Activated CD4-positive, alpha-beta T cell treated with anti-CD3 and anti-CD28 coated beads, Interleukin-2, Interleukin-6, amounts not matched to agents 100 ng/mL and 50 ng/mL, durations not matched to agents 16 hours and 8 hours (primary cell): ENCODE measurements around the gene ADGRL3.
"Not testable (repeated sequence)": the region's sequence is repeated elsewhere in the genome, so short reads cannot be mapped to it uniquely, and the experiment has no call there.

Source experiments
- DNase-seq: peaks from one replicate; pipeline ENCODE4 v3.0.0-alpha.2; 2020

ADGRL3 gene

DNA sequence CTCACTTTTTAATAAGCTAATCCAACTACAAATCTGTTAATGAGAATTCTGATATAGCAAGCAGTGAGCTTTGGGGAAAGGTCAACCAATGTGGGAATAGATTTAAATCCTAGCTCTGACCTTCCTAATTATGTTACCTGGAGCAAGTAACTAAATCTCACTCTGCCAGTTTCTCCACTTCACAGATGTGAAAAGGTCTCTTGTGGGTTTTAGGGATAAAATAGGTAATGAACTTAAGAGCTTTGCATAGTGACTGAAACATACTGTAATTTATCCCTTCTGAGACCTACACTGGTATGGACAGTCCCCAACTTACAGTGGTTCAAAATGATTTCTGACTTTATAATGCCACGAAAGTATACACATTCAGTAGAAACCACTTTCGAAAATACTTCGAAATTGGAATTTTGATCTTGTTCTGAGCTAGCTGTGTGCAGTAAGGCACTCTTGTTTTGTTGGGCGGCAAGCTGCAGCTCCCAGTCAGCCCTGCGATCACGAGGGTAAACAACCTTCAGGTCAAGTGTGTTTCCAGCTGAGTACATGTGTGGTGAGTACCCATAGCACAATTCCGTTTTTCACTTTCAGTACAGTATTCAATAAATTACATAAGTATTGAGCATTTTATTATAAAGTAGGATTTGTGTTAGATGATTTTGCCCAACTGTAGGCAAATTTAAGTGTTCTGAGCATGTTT is 93.7 kb downstream of the ADGRL3 start:
- DNase-seq = no peak

DNA sequence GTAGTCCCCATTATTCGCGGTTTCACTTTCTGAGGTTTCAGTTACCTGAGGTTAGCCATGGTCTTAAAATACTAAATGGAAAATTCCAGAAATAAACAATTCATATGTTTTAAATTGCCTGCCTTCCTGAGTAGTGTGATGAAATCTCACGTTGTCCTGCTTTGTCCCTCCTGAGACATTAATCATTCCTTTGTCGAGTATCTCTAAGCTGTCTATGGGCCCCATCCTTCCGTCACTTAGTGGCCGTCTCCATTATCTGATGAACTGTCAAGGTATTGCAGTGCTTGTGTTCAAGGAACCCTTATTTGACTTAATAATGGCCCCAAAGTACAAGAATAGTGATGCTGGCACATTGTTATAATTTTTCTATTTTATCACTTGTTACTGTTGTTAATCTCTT is 94.8 kb downstream of the ADGRL3 start:
- no peak for DNase-seq

DNA sequence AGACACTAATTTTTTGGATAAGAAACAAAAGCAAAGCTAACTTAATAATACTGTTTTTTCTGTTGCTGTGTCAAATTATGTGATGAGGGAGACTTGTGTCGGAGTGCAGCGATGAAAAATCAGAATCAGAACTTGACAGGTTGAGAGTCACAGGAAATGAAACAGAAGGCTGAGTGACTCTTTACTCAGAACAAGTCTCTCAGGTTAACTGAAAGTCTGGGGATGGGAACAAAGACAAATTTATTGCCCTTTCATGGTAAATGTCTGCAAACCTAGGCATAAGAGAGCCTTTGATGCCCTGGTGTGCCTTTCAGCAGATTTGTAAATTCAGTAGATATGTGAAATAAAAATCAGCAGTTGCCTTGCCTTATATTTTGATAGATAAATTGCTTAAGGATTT is 96.0 kb downstream of the ADGRL3 start:
- no peak for DNase-seq

DNA sequence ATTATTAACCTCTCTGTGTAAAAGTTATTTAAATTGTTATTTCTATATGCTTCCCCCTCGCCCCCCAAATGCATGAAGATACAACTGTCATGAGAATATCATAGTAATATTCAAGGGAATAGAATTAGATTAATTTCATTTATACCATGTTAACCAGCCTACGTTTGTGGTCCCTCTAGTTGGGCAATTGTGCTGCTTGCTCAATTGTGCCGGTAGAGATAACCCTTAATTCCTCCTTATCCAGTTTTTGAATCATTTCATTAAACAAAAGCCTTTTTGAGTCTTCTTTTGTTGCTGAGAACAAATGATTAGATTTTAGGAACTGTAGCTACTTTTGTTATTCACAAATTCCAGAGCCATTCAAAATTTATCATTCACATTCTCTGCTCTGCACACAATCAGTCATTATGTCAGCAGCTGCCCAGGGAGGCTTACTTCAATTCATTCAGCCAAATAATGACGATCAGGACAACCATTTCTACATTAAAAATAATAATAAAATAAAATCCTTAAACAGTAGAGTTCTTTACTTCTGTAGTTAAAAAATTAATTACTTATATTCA is 98.1 kb downstream of the ADGRL3 start:
- DNase-seq = no peak

DNA sequence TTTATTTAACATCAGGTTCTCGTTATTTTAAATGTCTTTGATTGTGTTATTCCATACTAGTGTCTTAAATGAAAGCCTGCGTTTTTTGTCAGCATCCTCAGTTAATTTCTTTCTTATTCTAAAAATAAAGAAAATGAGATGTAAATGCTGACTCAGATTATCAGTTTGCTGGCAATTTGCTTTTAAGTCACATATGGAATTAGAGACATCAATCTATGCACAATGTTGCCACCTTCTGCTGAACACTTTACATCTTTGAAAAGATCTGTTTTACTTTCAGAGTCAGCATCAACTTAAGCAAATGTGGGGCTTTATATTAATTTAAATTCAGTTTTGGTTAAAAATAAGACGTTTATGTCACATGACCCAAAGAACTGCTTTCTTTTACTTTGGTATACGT is 99.2 kb downstream of the ADGRL3 start:
- no peak for DNase-seq

DNA sequence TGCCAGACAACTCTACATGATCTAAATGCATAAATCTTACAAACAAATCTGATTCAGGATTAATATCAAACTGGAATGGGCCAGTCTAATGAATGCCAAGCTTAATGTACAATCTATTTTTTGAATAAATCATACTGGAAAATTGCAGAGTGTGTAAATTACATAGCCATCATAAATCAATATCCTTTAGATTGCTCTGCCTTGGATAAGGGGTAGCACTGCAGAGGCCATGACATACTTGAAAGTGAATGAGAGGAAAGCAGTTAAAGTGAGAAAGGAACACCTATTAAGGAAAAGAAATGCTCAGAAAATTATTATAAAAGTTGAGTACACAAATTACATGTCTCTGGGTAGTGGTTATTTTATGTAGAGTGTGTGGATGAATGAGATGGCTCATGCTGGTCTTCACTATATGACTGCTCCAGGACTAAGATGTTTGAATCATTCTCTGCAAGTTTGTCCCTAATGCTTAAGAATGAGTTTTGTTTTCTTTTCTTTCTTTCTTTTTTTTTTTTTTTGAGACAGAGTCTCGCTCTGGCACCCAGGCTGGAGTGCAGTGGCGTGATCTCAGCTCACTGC is 100.2 kb downstream of the ADGRL3 start:
- no peak for DNase-seq

DNA sequence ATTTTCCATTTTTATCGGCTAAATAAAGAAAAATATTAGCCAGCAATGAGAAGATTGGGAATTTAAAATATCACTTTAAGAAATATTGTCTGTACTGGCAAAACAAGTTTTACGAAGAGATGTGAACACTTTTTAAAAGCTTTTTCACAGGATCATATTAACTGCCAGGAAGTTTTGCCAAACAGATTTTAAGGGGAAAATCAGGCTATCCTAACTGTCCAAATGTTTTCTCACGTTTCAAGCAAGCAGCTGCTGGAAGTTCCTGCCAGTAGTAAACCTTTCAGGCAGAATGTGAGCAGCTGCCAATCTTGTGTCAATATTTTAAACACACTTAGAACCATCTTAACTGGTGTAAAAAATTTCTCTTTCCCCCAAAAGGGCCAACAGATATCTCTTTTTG is 101.1 kb downstream of the ADGRL3 start:
- no peak for DNase-seq

DNA sequence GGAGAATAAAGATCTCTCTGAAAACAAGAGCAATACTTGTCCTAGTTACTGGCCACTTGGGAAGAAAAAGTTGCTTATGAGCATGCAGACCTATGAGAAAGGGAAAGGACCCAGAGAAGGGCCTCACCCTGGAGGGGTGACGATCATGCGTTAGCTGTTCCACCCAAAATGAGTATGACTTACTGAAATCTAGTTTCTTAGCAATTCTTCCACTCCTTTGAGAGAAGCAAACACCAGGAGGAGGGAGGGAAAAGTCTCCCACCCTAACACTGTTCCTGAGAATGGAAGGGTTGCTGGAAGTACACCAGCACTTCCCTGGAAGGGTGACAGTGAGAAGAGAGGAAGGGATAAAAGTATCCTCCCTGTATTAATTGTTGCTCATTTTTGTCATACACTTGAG is 107.9 kb downstream of the ADGRL3 start:
- no peak for DNase-seq

DNA sequence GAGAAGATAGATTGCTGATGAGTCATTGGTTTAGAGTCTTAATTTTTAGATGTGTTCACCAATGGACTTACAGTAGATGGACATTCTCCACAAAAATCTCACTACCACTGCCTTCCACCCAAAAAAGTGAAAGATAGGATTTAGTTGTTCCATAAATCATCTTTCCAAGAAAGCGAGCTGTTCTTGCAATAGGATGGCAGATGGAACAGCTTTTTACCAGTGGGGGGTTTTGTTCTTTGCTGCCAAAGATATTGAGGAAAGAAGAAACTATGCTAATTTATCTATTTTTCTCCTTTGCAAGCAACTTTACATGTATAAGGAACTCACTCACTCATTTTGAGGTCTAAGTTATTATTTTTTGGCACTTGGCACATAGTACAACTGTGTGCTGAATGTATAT is 109.5 kb downstream of the ADGRL3 start:
- no peak for DNase-seq

DNA sequence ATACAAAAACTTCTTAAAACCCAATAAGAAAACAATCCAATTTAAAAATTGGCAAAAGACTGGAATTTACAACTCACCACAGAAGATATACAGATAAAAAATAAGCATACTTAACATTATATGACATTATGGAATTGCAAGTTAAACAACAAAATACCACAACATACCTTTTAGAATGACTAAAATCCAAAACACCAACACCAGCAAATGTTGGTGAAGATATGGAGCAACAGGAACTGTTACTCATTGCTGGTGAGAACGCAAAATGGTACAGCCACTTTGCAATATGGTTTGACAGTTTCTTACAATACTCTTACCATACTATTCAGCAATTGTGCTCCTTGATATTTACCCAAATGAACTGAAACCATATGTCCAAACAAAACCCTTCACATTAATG is 112.4 kb downstream of the ADGRL3 start:
- no peak for DNase-seq

DNA sequence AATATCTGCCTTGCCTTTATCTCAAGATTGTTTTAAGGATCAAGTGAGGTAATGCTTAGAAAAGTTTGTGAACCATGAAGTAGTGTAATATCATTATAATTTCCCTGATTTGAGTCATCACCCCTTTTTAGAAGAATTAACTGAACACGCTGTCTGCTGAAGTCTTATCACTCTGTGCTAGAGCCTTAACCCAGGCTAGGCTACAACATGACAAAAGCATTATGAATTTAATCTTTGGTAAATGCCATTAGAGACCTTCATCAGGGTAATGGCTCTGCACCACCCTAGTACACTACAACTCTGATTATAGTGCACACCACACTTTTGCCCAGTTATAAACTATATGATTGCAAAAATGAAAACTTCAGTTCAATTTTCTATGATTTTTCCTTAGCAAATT is 118.3 kb downstream of the ADGRL3 start:
- DNase-seq = no peak

DNA sequence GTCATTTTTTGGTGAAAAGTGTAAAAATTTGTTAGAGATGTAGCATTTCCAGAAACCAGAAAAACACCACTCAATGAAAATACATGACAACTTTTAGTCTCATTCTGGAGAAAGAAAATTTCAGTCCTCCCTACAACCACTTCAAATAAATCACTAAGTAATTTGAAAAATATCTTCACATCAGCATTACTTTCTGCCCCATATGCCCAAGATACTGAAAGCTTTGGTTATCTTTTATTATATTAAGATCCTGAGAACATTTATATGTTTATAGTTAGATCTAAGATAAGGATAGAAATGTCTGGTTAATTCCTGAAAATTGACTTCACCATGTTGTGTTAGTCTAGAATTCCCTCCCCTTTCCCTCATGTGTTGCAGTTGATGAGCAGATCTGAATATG is 119.0 kb downstream of the ADGRL3 start:
- no peak for DNase-seq

DNA sequence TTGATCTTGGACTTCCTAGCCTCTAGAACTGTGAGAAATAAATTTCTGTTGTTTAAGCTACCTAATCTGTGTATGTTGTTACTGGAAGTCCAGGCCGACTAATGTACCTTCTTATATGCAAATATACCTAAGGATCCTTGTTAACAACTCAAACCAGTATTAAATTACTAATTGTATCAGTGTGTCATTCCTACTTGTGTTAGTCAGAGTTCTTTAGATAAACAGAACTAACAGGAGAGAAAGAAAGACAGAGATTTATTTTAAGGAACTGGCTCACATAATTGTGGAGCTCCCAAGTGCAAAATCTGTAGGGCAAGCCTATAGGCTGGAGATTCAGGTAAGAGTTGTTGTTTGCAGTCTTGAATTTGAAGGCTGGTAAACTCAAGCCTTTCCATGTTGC is 120.0 kb downstream of the ADGRL3 start:
- DNase-seq = no peak

DNA sequence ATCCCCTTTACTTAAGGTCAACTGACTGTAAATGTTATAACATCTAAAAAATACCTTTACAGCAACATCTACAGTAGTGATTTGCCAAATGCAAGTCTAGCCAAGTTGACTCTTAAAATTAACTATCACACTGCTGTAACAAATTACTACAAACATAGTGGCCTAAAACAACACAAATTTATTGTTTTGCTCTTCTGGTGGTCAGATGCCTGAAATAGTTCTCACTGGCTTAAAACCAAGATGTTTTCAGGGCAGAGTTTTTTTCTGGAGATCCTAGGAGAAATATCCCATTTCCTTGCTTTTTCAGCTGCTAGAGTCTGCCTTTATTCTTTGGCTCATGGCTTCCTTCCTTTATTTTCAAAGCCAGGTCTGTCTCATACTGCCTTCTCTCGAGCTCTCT is 120.5 kb downstream of the ADGRL3 start:
- no peak for DNase-seq

DNA sequence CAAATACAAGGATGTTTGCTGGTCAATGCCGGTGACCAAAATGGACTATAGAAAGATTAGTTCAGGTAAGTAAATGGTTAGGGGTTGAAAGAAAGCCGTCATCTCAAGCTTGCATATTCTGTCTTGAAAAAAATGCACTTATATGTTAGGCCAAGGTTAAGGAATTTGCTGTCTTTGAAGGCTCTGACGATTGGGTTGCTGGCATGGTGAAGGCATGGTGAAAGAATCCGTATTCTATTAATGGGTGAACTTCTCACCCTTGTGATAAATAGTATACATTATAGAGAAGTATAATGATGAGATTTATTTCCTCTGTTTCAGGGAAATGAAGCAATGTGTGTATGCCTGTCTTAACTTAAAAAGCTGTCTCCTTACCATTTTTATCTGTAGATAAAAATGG is 132.6 kb downstream of the ADGRL3 start:
- DNase-seq = no peak

DNA sequence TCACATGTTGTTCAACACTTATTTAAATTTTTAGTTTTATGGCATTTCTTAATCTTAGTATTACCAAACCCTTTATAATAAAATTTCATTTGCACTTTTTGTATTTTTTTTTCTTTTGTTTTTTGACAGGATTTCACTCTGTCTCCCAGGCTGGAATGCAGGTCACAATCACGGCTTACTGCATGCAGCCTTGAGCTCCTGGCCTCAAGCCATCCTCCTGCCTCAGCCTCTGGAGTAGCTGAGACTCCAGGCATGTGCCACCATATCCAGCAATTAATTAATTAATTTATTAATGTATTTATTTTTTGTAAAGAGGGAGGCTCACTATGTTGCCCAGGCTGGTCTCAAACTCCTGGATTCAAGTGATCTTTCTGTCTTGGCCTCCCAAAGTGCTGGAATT is 133.4 kb downstream of the ADGRL3 start:
- no peak for DNase-seq

DNA sequence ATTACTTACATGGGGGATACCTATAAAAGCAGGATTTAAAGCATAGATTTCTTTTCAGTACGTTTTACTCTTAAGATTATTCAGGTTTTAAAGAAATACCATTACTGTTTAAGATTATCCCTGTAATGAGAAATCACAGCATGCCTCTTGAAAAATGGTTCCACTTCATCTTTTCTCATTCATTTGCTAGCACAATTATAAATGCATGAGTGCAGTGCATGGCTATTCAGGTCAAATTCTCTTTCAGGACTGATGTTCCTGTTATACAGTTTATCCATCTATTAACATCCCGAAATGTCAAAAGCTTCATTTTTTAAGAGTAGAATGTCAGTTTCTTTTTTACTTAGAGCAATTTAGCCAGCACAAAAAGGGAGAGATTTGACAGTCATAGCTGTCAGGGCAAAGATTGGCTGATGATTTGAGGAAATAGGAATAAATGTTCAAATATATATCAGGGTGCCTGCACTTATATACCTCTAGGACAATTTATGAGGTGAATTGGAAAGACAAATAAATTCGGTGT is 135.2 kb downstream of the ADGRL3 start:
- DNase-seq = no peak

DNA sequence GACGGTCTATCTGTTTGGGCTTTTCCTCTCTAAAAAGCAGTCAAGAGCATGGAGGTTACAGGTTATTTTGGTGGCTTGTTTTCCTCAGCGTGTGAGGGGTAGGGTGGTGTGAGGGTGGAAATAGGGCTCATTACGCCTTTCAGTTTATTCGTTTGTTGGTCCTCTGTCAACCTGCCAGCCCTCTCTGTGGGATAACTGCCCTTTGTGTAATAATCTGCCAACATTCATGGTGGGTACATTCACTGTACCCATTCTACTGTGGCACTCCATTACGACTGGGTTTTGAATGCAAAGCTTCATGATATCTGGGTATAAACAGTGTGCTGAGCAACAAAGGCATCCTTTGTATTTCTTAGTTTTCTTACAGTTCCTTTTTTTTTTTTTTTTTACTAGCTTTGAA is 136.4 kb downstream of the ADGRL3 start:
- DNase-seq = no peak

DNA sequence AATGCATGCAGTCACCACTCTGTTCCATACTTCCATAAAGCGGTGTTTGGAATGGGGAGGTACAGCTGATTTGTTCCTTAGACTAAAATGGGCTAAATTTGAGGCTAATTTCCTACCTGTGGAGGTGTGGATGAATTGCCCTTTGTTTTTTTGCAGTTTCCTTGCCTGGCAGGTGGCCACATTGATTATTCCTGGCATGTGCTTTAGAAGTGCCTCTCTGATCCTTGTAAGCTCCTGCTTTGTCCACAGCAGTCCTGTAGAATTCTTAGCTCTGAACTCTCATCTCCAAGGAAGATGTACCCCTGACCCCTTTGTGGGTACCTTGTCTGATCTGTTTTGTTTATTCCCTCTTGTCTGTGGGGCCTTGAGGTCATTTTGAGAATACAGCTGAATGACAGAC is 136.8 kb downstream of the ADGRL3 start:
- DNase-seq = no peak

DNA sequence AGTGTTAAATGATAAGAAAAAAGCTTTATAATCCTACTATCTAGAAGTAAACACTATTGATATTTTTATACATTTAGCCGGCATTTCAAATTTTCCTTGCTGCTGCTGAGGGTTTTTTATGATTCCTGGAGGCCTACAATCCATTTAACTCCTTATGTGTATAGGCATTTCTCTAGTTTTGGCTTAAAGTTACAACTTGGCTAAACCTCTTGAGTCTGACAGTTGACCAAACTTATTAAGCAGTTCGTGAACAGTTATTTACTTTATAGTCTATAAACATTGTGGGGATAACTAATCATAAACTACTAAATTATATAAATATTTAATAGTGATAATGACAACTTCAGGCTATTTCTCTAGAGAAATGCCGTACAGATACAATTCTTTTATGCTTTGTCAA is 141.9 kb downstream of the ADGRL3 start:
- no peak for DNase-seq

DNA sequence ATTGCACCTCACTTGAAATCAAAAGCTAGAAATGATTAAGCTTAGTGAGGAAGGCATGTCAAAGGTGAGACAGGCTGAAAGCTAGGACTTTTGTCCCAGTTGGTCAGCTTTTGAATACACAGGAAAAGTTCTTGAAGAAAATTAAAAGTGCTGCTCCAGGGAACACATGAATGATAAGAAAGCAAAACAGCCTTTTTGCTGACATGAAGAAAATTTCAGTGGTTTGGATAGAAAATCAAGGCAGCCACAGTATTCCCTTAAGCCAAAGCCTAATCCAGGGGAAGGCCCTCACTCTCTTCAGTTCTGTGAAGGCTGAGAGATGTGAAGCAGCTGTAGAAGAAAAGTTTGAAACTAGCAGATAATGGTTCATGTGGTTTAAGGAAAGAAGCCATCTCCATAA is 150.8 kb downstream of the ADGRL3 start:
- no peak for DNase-seq

DNA sequence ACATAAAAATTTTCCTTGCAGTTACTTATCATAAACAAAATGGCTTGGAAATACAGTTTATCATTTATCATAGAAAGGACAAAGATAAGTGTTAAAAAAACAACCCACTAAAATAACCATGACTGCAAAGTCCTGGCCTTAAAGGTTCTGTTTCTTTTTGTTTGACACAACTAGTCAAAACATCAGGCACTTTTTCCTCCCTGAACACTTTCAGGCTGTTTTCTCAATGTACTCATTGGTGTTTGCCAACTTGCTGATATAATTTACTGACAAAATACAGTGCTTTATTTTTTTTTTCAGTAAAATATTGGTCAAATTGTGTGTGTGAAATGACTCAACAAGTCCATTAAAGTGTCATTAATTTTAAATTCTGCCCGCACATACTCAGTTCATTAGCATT is 156.6 kb downstream of the ADGRL3 start:
- no peak for DNase-seq

DNA sequence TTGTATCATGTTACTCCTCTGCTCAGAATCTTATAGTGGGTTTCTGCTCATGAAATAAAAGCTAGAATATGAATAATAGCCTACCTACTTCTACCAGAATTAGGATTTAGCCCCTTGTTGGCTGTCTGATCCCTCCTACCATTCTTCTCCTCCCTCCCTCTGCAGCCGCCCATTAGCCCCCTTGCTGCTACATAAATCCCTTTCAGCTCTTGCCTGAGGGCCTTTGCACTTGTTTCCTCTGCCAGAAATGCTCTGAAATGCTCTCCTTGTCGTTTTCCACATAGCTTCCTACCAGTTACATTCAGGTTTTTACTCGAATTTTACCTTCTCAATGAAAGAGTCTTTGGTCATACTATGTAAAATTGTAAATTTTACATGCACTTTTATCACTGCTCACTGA is 159.2 kb downstream of the ADGRL3 start:
- no peak for DNase-seq

DNA sequence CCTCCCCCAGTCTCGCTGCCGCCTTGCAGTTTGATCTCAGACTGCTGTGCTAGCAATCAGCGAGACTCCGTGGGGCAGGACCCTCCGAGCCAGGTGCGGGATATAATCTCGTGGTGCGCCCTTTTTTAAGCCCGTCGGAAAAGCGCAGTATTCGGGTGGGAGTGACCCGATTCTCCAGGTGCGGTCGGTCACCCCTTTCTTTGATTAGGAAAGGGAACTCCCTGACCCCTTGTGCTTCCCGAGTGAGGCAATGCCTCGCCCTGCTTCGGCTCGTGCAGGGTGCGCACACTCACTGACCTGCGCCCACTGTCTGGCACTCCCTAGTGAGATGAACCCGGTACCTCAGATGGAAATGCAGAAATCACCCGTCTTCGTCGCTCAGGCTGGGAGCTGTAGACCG is 172.7 kb downstream of the ADGRL3 start:
- not testable (repeated sequence) for DNase-seq
